GM18951 (cell line): ENCODE results near the gene APOBEC2.

Experiments
- POLR2A ChIP-seq: IDR thresholded peaks from 4 replicates; pipeline ENCODE4 v1.6.1; 2011; ENCODE audit warnings: mild to moderate bottlenecking; ENCODE audit not compliant: insufficient read length, insufficient read depth; ENCODE audit errors: extremely low read depth
- in situ Hi-C: fragments of 300-500 bp; cut with MboI; formaldehyde crosslinking; loops from one replicate; pipeline ENCODE4 v1.12.0; 2022; ENCODE audit warnings: low sequenced_read_pairs, mixed read lengths, inconsistent platforms; ENCODE audit not compliant: unreplicated experiment

APOBEC2 gene

GRCh38 chr6:41042226-41043055 is 10.6 kb upstream of the APOBEC2 start, which contains the start of gene TSPO2:
Gene TSPO2 (plus strand): TSS chr6:41042467. CDS start chr6:41042986, 519 bp downstream.
- no peak for TF ChIP-seq POLR2A
- in situ Hi-C loops, result no loop called here

- in situ Hi-C loops, result no loop called here
- no peak for TF ChIP-seq POLR2A
Observed at GRCh38 chr6:41043151-41043550, 9.9 kb upstream of the APOBEC2 start.

GRCh38 chr6:41045664-41046063 is 7.3 kb upstream of the APOBEC2 start:
- in situ Hi-C loops, result no loop called here
- no peak for TF ChIP-seq POLR2A

GRCh38 chr6:41046084-41046483 is 6.9 kb upstream of the APOBEC2 start:
- TF ChIP-seq POLR2A, result no peak
- in situ Hi-C loops, result no loop called here

GRCh38 chr6:41047306-41047705 is 5.7 kb upstream of the APOBEC2 start:
- in situ Hi-C loops, result no loop called here
- TF ChIP-seq POLR2A, result no peak

GRCh38 chr6:41047745-41048732 is 5.0 kb upstream of the APOBEC2 start:
- in situ Hi-C loops, result no loop called here
- TF ChIP-seq POLR2A, result no peak

- no peak for TF ChIP-seq POLR2A
- in situ Hi-C loops, result no loop called here
Observed at GRCh38 chr6:41049521-41049920, 3.5 kb upstream of the APOBEC2 start.

GRCh38 chr6:41049955-41050354 is 3.0 kb upstream of the APOBEC2 start:
- no peak for TF ChIP-seq POLR2A
- in situ Hi-C loops, result no loop called here

- in situ Hi-C loops, result no loop called here
- no peak for TF ChIP-seq POLR2A
Observed at GRCh38 chr6:41050536-41050935, 2.5 kb upstream of the APOBEC2 start.

GRCh38 chr6:41051873-41052272 is 1.1 kb upstream of the APOBEC2 start:
- no peak for TF ChIP-seq POLR2A
- in situ Hi-C loops, result no loop called here

- in situ Hi-C loops, result no loop called here
- no peak for TF ChIP-seq POLR2A
Observed at GRCh38 chr6:41054511-41054910, 1.5 kb downstream of the APOBEC2 start.

- in situ Hi-C loops, result no loop called here
- no peak for TF ChIP-seq POLR2A
Observed at GRCh38 chr6:41055149-41055548, 2.1 kb downstream of the APOBEC2 start.

- in situ Hi-C loops, result no loop called here
- TF ChIP-seq POLR2A, result no peak
Observed at GRCh38 chr6:41056768-41057490, 3.9 kb downstream of the APOBEC2 start.

- in situ Hi-C loops, result no loop called here
Observed at GRCh38 chr6:41058783-41059181, 5.8 kb downstream of the APOBEC2 start.

More at GRCh38 chr6:41058783-41059181, 5.8 kb downstream of the APOBEC2 start:
- TF ChIP-seq POLR2A, result no peak
